Skeletal muscle satellite cell (primary cell): Measurements from ENCODE around the gene PHACTR1.

ENCODE experiments used
- H3K27me3 ChIP-seq: 2 replicates; pipeline ENCODE4 v1.7.0; 2013; ENCODE audit warnings: low read length; ENCODE audit not compliant: control insufficient read depth, insufficient read depth
- H3K36me3 ChIP-seq: 2 replicates; pipeline ENCODE4 v1.7.0; 2013; ENCODE audit warnings: mild to moderate bottlenecking, control low read depth, low read length; ENCODE audit not compliant: insufficient read depth
- H3K4me1 ChIP-seq: 2 replicates; pipeline ENCODE4 v1.7.0; 2013; ENCODE audit warnings: low read length; ENCODE audit not compliant: control insufficient read depth, insufficient read depth
- H3K4me2 ChIP-seq: 2 replicates; pipeline ENCODE4 v1.7.0; 2013; ENCODE audit warnings: mild to moderate bottlenecking, low read length
- H3K4me3 ChIP-seq: 2 replicates; pipeline ENCODE4 v1.7.0; 2013; ENCODE audit warnings: low read length
- H3K9ac ChIP-seq: 2 replicates; pipeline ENCODE4 v1.7.0; 2013; ENCODE audit warnings: mild to moderate bottlenecking, low read depth, low read length, moderate library complexity
- H3K9me3 ChIP-seq: replicated peaks from 2 replicates; pipeline ENCODE4 v1.7.0; 2013; ENCODE audit warnings: mild to moderate bottlenecking, control low read depth, low read length

PHACTR1 gene

DNA sequence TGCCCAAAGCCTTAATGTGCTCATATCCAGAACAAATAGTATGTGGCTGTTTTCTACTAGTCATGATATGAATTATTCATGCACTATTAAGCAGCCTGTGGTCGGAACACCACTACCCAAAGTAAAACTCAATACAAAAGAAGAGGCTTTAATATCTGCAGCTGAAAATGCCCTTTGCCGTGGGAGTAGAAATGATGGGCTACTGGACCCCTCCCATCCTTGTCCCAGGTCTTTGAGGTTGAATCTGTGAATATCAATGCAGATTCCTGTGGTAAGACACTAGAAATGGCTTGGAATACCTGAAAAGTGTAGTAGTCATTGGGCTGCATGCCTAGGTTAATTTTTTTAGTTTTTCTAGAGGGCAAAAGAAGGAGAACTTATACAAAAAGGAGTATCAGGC, 308.0 kb downstream of the PHACTR1 start:
- H3K4me2 ChIP-seq, result no peak overlapping the region
- H3K36me3 ChIP-seq, result no peaks in the 10 kb centered on the region
- H3K4me1 ChIP-seq, result no peaks in the 10 kb centered on the region
- no peak overlapping the region for H3K4me3 ChIP-seq
- H3K9ac ChIP-seq, result no peak overlapping the region
- H3K9me3 ChIP-seq, result no peaks in the 10 kb centered on the region
- no peaks in the 10 kb centered on the region for H3K27me3 ChIP-seq

DNA sequence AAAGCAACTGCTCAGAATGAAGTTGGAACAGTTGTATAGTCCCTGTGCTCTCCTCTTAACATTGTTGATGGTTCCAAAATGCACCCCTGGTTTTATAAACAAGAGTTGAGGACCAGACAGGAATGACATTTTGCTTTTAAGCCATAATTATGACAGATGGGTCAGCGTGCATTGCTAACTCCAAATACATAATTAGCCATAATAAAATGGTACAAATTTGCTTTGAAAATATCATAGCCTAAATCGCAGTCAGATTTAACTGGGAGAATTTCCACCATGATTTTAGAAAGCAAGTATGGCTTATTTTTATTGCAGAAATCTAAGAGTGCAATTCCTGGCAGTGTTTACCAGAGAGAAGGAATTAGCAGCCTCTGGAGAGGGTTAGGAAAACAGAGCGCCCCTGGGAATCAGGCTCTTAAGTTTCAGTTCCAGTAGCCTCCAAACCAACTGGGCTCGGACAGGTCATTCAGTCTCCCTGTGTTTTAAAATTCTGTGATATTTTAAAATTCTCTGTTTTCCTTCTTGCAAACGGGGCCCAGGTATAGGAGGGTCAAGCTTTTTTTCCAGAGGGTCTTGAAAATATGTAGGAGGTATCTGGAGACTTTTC, 309.4 kb downstream of the PHACTR1 start:
- H3K4me1 ChIP-seq, result no peaks in the 10 kb centered on the region

DNA sequence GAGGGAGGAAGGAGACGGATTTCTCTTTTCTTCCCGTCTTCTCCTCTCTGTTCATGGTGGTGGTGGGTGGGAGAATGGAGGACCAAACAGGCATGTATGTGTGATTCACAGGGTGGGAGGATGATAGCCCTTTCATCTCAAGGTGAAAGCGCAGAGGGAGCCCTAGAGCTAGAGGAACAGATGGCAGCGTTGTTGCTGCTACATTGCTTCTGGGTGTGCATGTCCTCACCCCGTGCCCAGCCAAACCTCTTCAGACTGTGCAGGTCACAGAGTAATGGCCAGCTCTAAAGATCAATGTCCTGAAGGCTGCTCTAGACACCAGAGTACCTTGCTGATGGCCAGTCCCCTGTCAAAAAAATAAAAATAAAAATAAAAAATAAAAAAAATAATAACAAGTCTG, 310.0 kb downstream of the PHACTR1 start:
- Histone ChIP-seq H3K27me3 (no peaks in the 10 kb centered on the region), H3K9me3 (no peaks in the 10 kb centered on the region), H3K4me2 (no peak overlapping the region), H3K4me1 (no peaks in the 10 kb centered on the region), H3K9ac (no peak overlapping the region), H3K36me3 (no peaks in the 10 kb centered on the region), H3K4me3 (no peak overlapping the region)

More for the DNA sequence above, 309.4 kb downstream of the PHACTR1 start:
- no peaks in the 10 kb centered on the region for H3K36me3 ChIP-seq
- H3K4me3 ChIP-seq, result no peak overlapping the region
- H3K9me3 ChIP-seq, result no peaks in the 10 kb centered on the region
- H3K9ac ChIP-seq, result no peak overlapping the region
- no peaks in the 10 kb centered on the region for H3K27me3 ChIP-seq
- peak overlapping the region; percentile 23 for H3K4me2 ChIP-seq

DNA sequence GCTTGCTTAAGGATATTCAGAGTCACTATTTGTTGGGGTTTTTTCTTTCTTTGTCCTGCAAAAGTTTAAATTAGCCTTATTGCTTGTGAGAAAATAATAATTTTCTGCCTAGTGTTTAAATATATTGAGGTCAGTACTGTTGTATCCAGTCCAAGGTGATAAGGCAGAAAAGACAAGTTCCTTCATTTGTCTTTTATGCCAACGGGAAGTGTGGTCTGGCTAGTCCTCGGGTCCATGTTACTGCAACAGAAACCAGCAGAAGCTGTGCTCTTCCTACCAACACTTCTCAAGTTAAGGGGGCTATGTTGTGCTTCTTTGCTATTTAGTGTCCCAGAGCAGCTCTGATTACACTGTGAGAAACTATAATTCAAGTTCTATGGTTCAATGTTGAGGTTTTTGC, 310.6 kb downstream of the PHACTR1 start:
- Histone ChIP-seq H3K9ac (no peak overlapping the region), H3K4me1 (no peaks in the 10 kb centered on the region), H3K4me3 (no peak overlapping the region), H3K9me3 (no peaks in the 10 kb centered on the region), H3K27me3 (no peaks in the 10 kb centered on the region), H3K4me2 (no peak overlapping the region), H3K36me3 (no peaks in the 10 kb centered on the region)

DNA sequence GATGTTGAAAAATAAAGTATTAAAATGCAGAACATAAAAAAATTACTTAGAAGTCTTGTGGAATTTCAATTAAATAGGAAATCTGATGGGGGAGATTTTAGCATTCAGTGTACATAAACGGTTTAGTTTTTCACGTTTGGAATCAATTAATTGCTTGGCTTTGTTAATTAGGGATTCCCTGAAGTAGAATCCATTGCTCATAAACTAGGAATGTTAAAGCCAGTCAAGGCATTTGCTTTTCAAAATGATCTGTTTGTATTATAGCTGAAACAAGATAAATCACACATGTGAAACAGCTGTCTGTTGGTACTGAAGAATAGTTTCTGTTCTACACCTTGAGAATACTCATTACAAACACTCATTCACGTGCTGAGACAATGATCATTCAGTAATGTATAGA, 313.8 kb downstream of the PHACTR1 start:
- Histone ChIP-seq H3K4me3 (no peak overlapping the region), H3K27me3 (no peaks in the 10 kb centered on the region), H3K36me3 (no peaks in the 10 kb centered on the region), H3K4me1 (no peaks in the 10 kb centered on the region), H3K4me2 (no peak overlapping the region), H3K9me3 (no peaks in the 10 kb centered on the region), H3K9ac (no peak overlapping the region)

DNA sequence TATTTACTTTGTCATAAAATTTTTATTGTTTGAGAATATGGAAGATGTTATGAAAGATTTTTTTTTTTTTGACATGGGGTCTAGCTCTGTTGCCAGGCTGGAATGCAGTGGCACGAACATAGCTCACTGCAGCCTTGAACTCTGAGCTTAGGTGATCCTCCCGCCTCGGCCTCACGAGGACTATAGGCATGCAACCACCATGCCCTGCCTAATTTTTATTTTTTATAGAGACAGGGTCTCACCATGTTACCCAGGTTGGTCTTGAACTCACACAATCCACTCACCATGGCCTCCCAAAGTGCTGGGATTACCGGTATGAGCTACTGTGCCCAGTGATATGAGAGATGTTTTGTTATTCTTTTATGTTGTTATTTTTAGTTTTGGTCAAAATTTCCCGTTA, 316.0 kb downstream of the PHACTR1 start:
- Histone ChIP-seq H3K4me3 (no peak overlapping the region), H3K9me3 (no peaks in the 10 kb centered on the region), H3K9ac (no peak overlapping the region), H3K4me1 (no peaks in the 10 kb centered on the region), H3K4me2 (no peak overlapping the region), H3K27me3 (no peaks in the 10 kb centered on the region), H3K36me3 (no peaks in the 10 kb centered on the region)

DNA sequence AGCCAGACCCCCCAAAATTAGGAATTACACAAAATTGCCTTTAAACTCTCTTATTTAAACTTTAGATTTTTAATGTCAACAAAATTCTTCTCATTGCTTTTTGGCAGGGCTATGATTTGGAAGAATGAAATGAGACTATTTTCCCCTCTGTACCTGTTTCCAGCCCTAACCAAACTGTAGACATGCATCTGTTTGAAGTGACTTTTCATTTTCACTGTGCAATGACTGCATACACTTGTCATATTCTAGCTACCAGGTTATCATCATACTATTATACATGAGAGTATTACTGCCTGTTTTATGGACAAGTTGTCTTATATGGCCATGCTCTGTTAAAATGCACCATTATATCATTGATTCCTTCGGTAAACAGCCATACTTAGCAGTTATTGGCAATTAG, 316.6 kb downstream of the PHACTR1 start:
- Histone ChIP-seq H3K4me2 (no peak overlapping the region), H3K36me3 (no peaks in the 10 kb centered on the region), H3K9ac (no peak overlapping the region), H3K4me3 (no peak overlapping the region), H3K27me3 (no peaks in the 10 kb centered on the region), H3K9me3 (no peaks in the 10 kb centered on the region), H3K4me1 (no peaks in the 10 kb centered on the region)

DNA sequence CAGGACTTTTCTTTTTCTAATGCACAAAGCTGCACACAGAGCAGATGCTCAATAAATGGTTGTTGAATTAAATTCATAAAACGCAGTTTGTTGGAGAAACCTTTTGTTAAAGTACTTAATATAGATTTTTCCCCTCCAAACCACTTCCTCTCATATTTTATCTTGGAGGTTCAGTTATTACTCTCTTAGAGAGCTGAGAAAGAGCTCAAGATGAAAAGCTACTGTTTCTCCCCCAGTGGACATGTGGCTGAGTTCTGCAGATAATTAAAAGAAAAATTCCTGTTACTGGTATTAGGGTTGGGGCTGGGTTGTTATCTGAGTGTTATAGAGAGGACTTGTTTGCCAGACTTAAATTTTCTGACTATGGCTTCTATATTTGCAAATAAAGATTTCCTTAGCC, 317.7 kb downstream of the PHACTR1 start:
- H3K4me2 ChIP-seq, result no peak overlapping the region
- no peak overlapping the region for H3K4me3 ChIP-seq
- H3K9me3 ChIP-seq, result no peaks in the 10 kb centered on the region
- H3K4me1 ChIP-seq, result no peaks in the 10 kb centered on the region
- no peaks in the 10 kb centered on the region for H3K27me3 ChIP-seq
- H3K9ac ChIP-seq, result no peak overlapping the region
- no peaks in the 10 kb centered on the region for H3K36me3 ChIP-seq

DNA sequence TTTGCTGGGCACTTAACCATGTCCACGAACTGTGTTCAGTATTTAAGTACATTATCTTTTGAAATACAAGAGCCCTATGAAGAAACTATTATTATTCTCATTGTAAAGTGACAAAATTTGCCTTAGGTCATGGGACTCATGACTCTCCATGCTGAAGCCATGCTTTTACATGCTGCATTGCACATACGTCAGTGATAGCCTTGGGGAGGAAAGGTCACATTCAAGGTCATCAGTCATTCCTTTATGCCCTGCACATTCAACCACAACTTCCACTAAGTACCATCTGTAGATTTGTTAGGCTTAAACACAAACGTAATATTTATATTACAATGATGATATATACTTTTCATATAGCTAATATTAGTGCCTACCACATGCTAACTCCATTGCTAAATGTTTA, 319.0 kb downstream of the PHACTR1 start:
- Histone ChIP-seq H3K4me1 (no peaks in the 10 kb centered on the region), H3K4me2 (no peak overlapping the region), H3K9ac (no peak overlapping the region), H3K4me3 (no peak overlapping the region), H3K27me3 (no peaks in the 10 kb centered on the region), H3K9me3 (no peaks in the 10 kb centered on the region), H3K36me3 (no peaks in the 10 kb centered on the region)

DNA sequence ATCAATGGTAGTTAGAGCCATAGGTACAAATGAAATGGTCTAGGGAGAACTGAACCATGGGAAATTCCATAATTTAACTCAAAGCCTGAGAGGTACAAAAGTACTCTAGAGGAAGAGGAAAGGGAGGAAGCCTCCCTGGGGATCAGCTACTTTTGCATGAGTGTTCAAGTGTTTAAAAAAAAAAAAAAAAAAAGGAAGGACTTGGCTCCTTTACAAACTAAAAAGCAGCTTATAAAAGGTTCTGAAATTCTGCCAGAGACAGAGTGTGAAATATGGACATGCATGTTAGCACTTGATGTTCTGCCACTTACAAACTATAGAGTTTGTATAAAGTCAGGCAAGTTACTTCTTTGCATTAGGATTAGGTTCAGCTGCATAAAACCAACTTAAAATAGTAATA, 321.7 kb downstream of the PHACTR1 start:
- H3K4me1 ChIP-seq, result no peaks in the 10 kb centered on the region
- H3K4me2 ChIP-seq, result no peak overlapping the region
- H3K36me3 ChIP-seq, result no peaks in the 10 kb centered on the region

DNA sequence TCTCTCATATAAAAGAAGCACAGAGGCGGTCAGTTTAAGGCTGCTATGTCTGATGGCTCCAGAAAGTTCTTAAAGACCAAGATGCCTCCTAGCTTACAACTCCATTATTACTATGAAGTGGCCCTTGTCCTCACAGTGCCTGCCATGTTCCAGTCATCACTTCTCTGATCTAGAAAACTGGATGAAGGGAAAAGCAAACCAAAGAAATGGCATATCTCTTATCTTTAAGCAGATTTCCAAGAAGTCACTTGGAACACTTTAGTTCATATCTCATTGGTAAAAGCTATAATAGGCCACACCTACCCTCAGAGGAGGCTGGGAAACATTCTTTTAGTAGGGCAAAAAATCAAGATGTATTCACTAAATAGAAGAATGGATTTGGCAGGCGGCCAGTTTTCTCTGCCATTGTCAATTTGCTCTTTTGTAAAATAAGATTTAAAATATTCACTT, 322.2 kb downstream of the PHACTR1 start:
- Histone ChIP-seq H3K4me2 (no peak overlapping the region), H3K4me3 (no peak overlapping the region), H3K9me3 (no peaks in the 10 kb centered on the region), H3K9ac (no peak overlapping the region), H3K27me3 (no peaks in the 10 kb centered on the region), H3K36me3 (no peaks in the 10 kb centered on the region), H3K4me1 (no peaks in the 10 kb centered on the region)

More for the DNA sequence above, 321.7 kb downstream of the PHACTR1 start:
- no peak overlapping the region for H3K9ac ChIP-seq
- H3K27me3 ChIP-seq, result no peaks in the 10 kb centered on the region
- H3K4me3 ChIP-seq, result no peak overlapping the region
- no peaks in the 10 kb centered on the region for H3K9me3 ChIP-seq

DNA sequence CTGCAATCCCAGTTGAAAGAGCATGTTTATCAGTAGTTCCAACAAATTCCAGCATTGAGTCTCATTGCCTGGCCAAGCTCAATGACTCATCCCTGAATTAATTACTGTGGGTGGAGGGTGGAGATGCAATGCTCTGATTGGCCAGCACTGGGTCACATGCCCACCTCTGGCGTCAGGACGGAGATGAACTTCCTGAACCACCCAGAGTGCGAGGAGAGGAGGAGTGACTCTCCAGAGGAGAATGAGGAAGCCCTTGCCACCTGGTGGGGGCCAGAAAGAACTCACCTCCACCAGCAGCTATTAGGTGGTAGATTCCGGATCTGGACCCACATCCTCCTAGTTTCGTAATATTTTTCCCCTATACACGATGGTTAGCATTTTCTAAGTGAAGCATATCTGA, 327.8 kb downstream of the PHACTR1 start:
- Histone ChIP-seq H3K4me3 (no peak overlapping the region), H3K9ac (no peak overlapping the region), H3K4me1 (no peaks in the 10 kb centered on the region), H3K4me2 (no peak overlapping the region), H3K36me3 (no peaks in the 10 kb centered on the region), H3K27me3 (no peaks in the 10 kb centered on the region), H3K9me3 (no peaks in the 10 kb centered on the region)
